ENCODE measurements around the gene TP63. TPM values are rescaled to one million over a fixed set of nuclear protein-coding genes. Genes with fewer than 3 reads are reported as not detected.

TP63 gene
- polyA plus RNA-seq, 3 donors = not detected

- H3K27me3 Mint-ChIP-seq (ENCODE audit: low read depth in 3 of 3) = no peaks in the 10 kb centered on the region
These were observed 127.0 kb downstream of the TP63 start for GRCh38 chr3:189758186-189758585.

DNA sequence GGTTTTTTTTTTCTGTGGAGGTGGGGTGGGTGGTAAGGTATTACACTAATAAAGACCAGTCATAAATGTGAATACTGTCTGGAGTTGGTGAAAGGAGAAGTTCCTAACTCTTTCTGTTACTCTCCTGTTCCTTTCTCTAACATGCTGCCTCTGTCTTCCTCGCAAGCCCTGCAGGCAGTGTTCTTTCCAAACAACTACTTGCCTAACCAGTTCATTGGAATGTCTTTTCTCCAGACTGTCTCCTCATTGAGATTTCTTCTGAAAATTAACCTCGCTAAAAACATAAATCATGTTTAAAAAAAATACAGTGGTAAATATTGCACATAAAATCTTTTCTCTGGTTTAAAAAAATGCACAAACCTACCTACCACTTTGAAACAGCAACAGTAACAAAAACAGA, 135.2 kb downstream of the TP63 start:
- Histone ChIP-seq H3K79me2 (ENCODE audit: insufficient read depth, low read length) (no peaks in the 10 kb centered on the region), H3K9me3 (replicated peaks in 1 of 2; ENCODE audit: control insufficient read depth in 1 of 2, insufficient read depth in 1 of 2, low read length in 2 of 2) (no peaks in the 10 kb centered on the region), H3K4me2 (replicated peaks; ENCODE audit: extremely low read depth, low read length, poor library complexity, severe bottlenecking) (no peak overlapping the region), H3K27ac (ENCODE audit: low read depth in 1 of 2, low read length in 2 of 2) (no peak overlapping the region), H3K27me3 (ENCODE audit: control insufficient read depth in 2 of 2, insufficient read depth in 2 of 2, low read length in 2 of 2) (no peaks in the 10 kb centered on the region), H3K9ac (ENCODE audit: insufficient read depth, low read length, poor library complexity, severe bottlenecking) (no peak overlapping the region), H3K4me1 (ENCODE audit: control insufficient read depth in 1 of 2, insufficient read depth in 2 of 2, low read length in 2 of 2) (no peaks in the 10 kb centered on the region), H3K4me3 (replicated peaks in 1 of 3; ENCODE audit: low read depth in 2 of 3, low read length in 3 of 3) (no peak overlapping the region), H3K36me3 (replicated peaks in 1 of 2; ENCODE audit: control insufficient read depth in 1 of 2, insufficient read depth in 2 of 2, low read length in 2 of 2) (no peaks in the 10 kb centered on the region), H4K20me1 (ENCODE audit: insufficient read depth, low read length) (no peaks in the 10 kb centered on the region), H2AFZ (ENCODE audit: insufficient read depth, low read depth, low read length, poor library complexity, severe bottlenecking) (no peak overlapping the region)
- no peaks in the 10 kb centered on the region for H3K27me3 Mint-ChIP-seq (ENCODE audit: low read depth in 3 of 3)
- no CpG with 5 or more reads among the region's 2 CpGs for WGBS (ENCODE audit: insufficient coverage)
- H3K9me3 Mint-ChIP-seq = peaks cover 0 to 2% (median 0%) of the 10 kb centered on the region in 7 donors
- H3K36me3 Mint-ChIP-seq = no peaks in the 10 kb centered on the region
- no peaks in the 10 kb centered on the region for H3K4me1 Mint-ChIP-seq
- no peak overlapping the region for H3K27ac Mint-ChIP-seq
- TF ChIP-seq CTCF (IDR thresholded peaks at IDR 0.05) = no peak
- no peak for DNase-seq
- H3K4me3 Mint-ChIP-seq = no peak overlapping the region
- intact Hi-C loops (cut with micrococcal nuclease) = no loop called here

More at GRCh38 chr3:189758186-189758585, 127.0 kb downstream of the TP63 start:
- Mint-ChIP-seq H3K36me3 (no peaks in the 10 kb centered on the region), H3K4me1 (no peaks in the 10 kb centered on the region), H3K4me3 (no peak overlapping the region), H3K27ac (no peak overlapping the region), H3K9me3 (peaks cover 0 to 14% (median 2%) of the 10 kb centered on the region in 7 donors)
- H3K4me2 ChIP-seq (replicated peaks; ENCODE audit: extremely low read depth, low read length, poor library complexity, severe bottlenecking) = no peak overlapping the region
- H3K27ac ChIP-seq (ENCODE audit: low read depth in 1 of 2, low read length in 2 of 2) = no peak overlapping the region
- no peaks in the 10 kb centered on the region for H3K27me3 ChIP-seq (ENCODE audit: control insufficient read depth in 2 of 2, insufficient read depth in 2 of 2, low read length in 2 of 2)
- no peaks in the 10 kb centered on the region for H3K4me1 ChIP-seq (ENCODE audit: control insufficient read depth in 1 of 2, insufficient read depth in 2 of 2, low read length in 2 of 2)
- no peak overlapping the region for H2AFZ ChIP-seq (ENCODE audit: insufficient read depth, low read depth, low read length, poor library complexity, severe bottlenecking)
- intact Hi-C loops (cut with micrococcal nuclease) = no loop called here
- H3K9me3 ChIP-seq (replicated peaks in 1 of 2; ENCODE audit: control insufficient read depth in 1 of 2, insufficient read depth in 1 of 2, low read length in 2 of 2) = no peaks in the 10 kb centered on the region
- H3K79me2 ChIP-seq (ENCODE audit: insufficient read depth, low read length) = no peaks in the 10 kb centered on the region
- 92% methylated on average over 5 of the region's 6 CpGs for WGBS (ENCODE audit: insufficient coverage)
- TF ChIP-seq CTCF (IDR thresholded peaks at IDR 0.05) = no peak
- DNase-seq = no peak
- no peaks in the 10 kb centered on the region for H3K36me3 ChIP-seq (replicated peaks in 1 of 2; ENCODE audit: control insufficient read depth in 1 of 2, insufficient read depth in 2 of 2, low read length in 2 of 2)
- no peak overlapping the region for H3K4me3 ChIP-seq (replicated peaks in 1 of 3; ENCODE audit: low read depth in 2 of 3, low read length in 3 of 3)
- H4K20me1 ChIP-seq (ENCODE audit: insufficient read depth, low read length) = no peaks in the 10 kb centered on the region
- H3K9ac ChIP-seq (ENCODE audit: insufficient read depth, low read length, poor library complexity, severe bottlenecking) = no peak overlapping the region

Data from CD14-positive monocyte (primary cell).